ENCODE data around the gene C1S.

- no peak for TF ChIP-seq POLR2A (IDR thresholded peaks at IDR 0.05)
- TF ChIP-seq, protein P1, sequence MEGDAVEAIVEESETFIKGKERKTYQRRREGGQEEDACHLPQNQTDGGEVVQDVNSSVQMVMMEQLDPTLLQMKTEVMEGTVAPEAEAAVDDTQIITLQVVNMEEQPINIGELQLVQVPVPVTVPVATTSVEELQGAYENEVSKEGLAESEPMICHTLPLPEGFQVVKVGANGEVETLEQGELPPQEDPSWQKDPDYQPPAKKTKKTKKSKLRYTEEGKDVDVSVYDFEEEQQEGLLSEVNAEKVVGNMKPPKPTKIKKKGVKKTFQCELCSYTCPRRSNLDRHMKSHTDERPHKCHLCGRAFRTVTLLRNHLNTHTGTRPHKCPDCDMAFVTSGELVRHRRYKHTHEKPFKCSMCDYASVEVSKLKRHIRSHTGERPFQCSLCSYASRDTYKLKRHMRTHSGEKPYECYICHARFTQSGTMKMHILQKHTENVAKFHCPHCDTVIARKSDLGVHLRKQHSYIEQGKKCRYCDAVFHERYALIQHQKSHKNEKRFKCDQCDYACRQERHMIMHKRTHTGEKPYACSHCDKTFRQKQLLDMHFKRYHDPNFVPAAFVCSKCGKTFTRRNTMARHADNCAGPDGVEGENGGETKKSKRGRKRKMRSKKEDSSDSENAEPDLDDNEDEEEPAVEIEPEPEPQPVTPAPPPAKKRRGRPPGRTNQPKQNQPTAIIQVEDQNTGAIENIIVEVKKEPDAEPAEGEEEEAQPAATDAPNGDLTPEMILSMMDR (IDR thresholded peaks at IDR 0.05) = no peak
These were observed 12.0 kb downstream of the C1S start for GRCh38 chr12:7072554-7072953.

Data from vagina (tissue), 2 donors.